Pancreas (tissue), 10 donors: Measurements from ENCODE around the gene OARD1. TPM values are rescaled to one million over a fixed set of nuclear protein-coding genes. Genes with fewer than 3 reads are reported as not detected.

Experiments used
- ATAC-seq, 4 donors: fragments of 200-7000 bp; cut with Tn5 transposase; one replicate each; pipeline versions ENCODE4 v1.8.0 to v1.9.1; 2020; ENCODE audit warnings: mild to moderate bottlenecking in 4 of 4, moderate library complexity in 4 of 4
- DNase-seq, 6 donors: peaks; one replicate each; pipeline ENCODE4 v3.0.0-alpha.2; 2020
- FAIRE-seq: peaks from 2 replicates; lab custom pipeline; 2012; peaks lifted over from hg19 to GRCh38; lab: Jason Lieb, UNC
- H3K27ac ChIP-seq, 4 donors: fragments of 200-600 bp; sonication (generic); 1 replicate in 3 of 4; 2 replicates in 1 of 4; pipeline versions ENCODE4 v1.5.0 to v1.8.0; 2020
- H3K27me3 ChIP-seq, 4 donors: fragments of 200-600 bp; one replicate each; pipeline ENCODE4 v1.8.0; 2021
- H3K36me3 ChIP-seq, 3 donors: fragments of 200-600 bp; sonication (generic) in 1 of 3; one replicate each; pipeline versions ENCODE4 v1.5.0 to v1.8.0; 2020 to 2021
- H3K4me1 ChIP-seq, 3 donors: fragments of 200-600 bp; one replicate each; pipeline ENCODE4 v1.8.0; 2021
- H3K4me3 ChIP-seq, 4 donors: fragments of 200-600 bp; sonication (generic) in 2 of 4; one replicate each; pipeline versions ENCODE4 v1.5.0 to v1.8.0; 2020 to 2021
- H3K9me3 ChIP-seq, 4 donors: fragments of 200-600 bp; one replicate each; pipeline ENCODE4 v1.8.0; 2021
- WGBS, 2 donors: extraction: QIAGEN DNeasy Blood & Tissue Kit; methylation state at CpG; one replicate each; pipeline ENCODE4 v1.1.7; 2013; 5-methylcytosine and 5-hydroxymethylcytosine counted together
- intact Hi-C, 3 donors: fragments of 100-400 bp; cut with DNase I; formaldehyde crosslinking; loops; one replicate each; pipeline versions ENCODE4 v1.11.1 to v1.14.2; 2022
- polyA plus RNA-seq, 2 donors: library from polyadenylated mRNA; stranded (reverse); fragments of 200-250 nt; gene quantifications; one replicate each; pipeline ENCODE4 v1.2.3, GENCODE V29; 2013
- total RNA-seq, 6 donors: library from RNA; stranded (reverse); fragmentation: NEBNext Ultra II Directional in 4 of 6; extraction: Animal tissue kit (Norgen Biotek cat#: 25700) in 4 of 6; gene quantifications; one replicate each; pipeline versions ENCODE4 v1.2.1 to v1.2.4, GENCODE V29; 2021 to 2023
- TF ChIP-seq, protein P1 (sequence below), 4 donors: fragments of 200-600 bp; sonication (generic) in 3 of 4; IDR thresholded peaks; one replicate each; pipeline versions ENCODE4 v1.5.0 to v1.8.0; 2021; ENCODE audit warnings: antibody characterized with exemption in 4 of 4
- donor health status: healthy with polysubstance abuse.
- donor health status: DM: no; HTN: no; CAD: no; lungs with moderate emphysema.
- donor health status: DM: no; HTN: no; CAD: no.
- donor health status: control.
- donor health status: control.
- donor health status: Bipolar disorder and iron deficiency.
- donor health status: DM: yes; HTN: yes; CAD: no.
- donor health status: DM: no; HTN: no; CAD: no.
- donor health status: DM: no; HTN: no; CAD: no.
- donor health status: DM: yes; HTN: yes; CAD: no.

The OARD1 gene
- total and polyA plus RNA-seq, 8 donors: 16.0 to 30.9 (median 21.3) TPM

GRCh38 chr6:41058783-41059181 is 13.4 kb downstream of the OARD1 start:
- H3K4me3 ChIP-seq: no peak overlapping the region
- FAIRE-seq: no peak
- DNase-seq: no peak
- peaks cover 33 to 46% (median 45%) of the 10 kb centered on the region in 3 donors for H3K4me1 ChIP-seq
- ATAC-seq: no peak
- 55 to 61% methylated on average over 2 of the region's 2 CpGs for WGBS, 2 donors
- no peaks in the 10 kb centered on the region for H3K36me3 ChIP-seq
- H3K27ac ChIP-seq: peak overlapping the region in 2 of 4 donors; percentile 39 to 64
- TF ChIP-seq, protein P1, sequence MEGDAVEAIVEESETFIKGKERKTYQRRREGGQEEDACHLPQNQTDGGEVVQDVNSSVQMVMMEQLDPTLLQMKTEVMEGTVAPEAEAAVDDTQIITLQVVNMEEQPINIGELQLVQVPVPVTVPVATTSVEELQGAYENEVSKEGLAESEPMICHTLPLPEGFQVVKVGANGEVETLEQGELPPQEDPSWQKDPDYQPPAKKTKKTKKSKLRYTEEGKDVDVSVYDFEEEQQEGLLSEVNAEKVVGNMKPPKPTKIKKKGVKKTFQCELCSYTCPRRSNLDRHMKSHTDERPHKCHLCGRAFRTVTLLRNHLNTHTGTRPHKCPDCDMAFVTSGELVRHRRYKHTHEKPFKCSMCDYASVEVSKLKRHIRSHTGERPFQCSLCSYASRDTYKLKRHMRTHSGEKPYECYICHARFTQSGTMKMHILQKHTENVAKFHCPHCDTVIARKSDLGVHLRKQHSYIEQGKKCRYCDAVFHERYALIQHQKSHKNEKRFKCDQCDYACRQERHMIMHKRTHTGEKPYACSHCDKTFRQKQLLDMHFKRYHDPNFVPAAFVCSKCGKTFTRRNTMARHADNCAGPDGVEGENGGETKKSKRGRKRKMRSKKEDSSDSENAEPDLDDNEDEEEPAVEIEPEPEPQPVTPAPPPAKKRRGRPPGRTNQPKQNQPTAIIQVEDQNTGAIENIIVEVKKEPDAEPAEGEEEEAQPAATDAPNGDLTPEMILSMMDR (IDR thresholded peaks at IDR 0.05): no peak
- H3K9me3 ChIP-seq: no peaks in the 10 kb centered on the region
- H3K27me3 ChIP-seq: no peaks in the 10 kb centered on the region
- intact Hi-C loops: no loop called here

DNA sequence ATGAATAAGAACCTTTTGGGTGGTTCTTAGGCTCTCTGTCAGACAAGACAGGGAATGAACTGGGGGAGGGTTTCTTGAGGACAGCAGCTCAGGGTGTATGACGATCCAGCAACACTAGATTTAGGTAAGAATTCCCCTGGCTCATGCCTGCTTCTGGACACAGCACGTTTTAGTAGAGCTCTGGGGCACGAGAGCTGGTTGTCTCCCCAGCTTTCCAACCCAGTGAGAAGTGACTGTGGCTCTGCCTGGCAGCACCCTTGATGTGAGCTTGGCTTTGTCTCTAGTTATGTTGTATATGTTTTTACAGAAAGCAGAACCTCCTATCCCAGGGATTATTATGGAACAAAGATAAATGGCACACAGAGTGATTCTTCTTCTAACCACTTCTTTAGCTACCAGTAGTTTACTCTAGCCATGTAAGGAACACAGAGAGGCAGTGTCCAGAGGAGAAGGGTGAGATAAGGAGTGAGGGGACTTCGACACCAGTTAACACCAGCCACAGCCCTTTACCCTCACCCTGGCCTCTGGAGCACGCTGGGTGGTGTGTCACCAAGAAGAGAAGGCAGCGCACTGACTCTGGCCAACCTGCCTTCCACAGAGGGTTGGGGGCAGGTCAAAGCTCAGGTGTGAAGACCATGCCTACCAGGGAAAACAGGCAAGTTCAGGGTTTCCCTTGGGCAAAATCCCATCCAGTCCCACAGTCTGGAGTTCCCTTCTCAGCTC is 15.2 kb downstream of the OARD1 start:
- no peak for FAIRE-seq
- ATAC-seq: no peak
- Histone ChIP-seq H3K9me3 (no peaks in the 10 kb centered on the region), H3K4me1 (peaks cover 32 to 46% (median 45%) of the 10 kb centered on the region in 3 donors), H3K27ac (peak overlapping the region in 3 of 4 donors; percentile 16 to 68 (median 56)), H3K4me3 (no peak overlapping the region), H3K27me3 (no peaks in the 10 kb centered on the region), H3K36me3 (no peaks in the 10 kb centered on the region)
- intact Hi-C loops: no loop called here
- TF ChIP-seq, protein P1 (IDR thresholded peaks at IDR 0.05): no peak
- no peak for DNase-seq
- 73 to 78% methylated on average over 6 of the region's 6 CpGs for WGBS, 2 donors

- peak in 2 of 4 donors; percentile 37 to 66 for ATAC-seq
- Histone ChIP-seq H3K36me3 (no peaks in the 10 kb centered on the region), H3K4me3 (no peak overlapping the region), H3K27me3 (no peaks in the 10 kb centered on the region), H3K27ac (peak overlapping the region in 1 of 4 donors; percentile 28), H3K9me3 (no peaks in the 10 kb centered on the region), H3K4me1 (peaks cover 18 to 41% (median 34%) of the 10 kb centered on the region in 3 donors)
- no peak for DNase-seq
- intact Hi-C loops: no loop called here
- WGBS, 2 donors: 41 to 45% methylated on average over 3 of the region's 3 CpGs
- TF ChIP-seq, protein P1 (IDR thresholded peaks at IDR 0.05): no peak
- no peak for FAIRE-seq
These were observed 17.0 kb downstream of the OARD1 start for GRCh38 chr6:41055149-41055548.

DNA sequence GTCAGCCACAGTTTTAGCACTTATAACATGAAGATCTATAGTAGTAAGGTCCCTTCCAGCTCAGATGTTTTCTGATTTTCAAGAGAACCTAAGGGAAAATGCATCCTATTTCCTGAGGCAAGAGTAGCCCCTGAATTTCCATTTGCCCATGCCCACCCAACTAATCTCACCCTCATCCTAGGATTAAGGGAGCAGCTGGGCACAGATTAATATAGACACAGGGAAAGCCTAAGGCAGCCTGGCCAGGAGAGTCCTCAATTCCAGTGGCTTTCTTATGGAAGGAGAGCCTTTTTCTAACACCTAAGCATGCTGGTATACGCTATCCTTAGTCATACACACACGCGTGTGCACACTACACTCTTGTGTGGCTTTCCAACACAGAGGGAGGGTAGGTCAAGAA is 17.6 kb downstream of the OARD1 start:
- no peaks in the 10 kb centered on the region for H3K9me3 ChIP-seq
- no peaks in the 10 kb centered on the region for H3K27me3 ChIP-seq
- no peak overlapping the region for H3K4me3 ChIP-seq
- 84 to 92% methylated on average over 3 of the region's 3 CpGs for WGBS, 2 donors
- intact Hi-C loops: no loop called here
- peak overlapping the region in 2 of 4 donors; percentile 28 to 77 for H3K27ac ChIP-seq
- ATAC-seq: no peak
- no peaks in the 10 kb centered on the region for H3K36me3 ChIP-seq
- TF ChIP-seq, protein P1 (IDR thresholded peaks at IDR 0.05): no peak
- DNase-seq: no peak
- FAIRE-seq: no peak
- H3K4me1 ChIP-seq: peaks cover 18 to 41% (median 34%) of the 10 kb centered on the region in 3 donors

GRCh38 chr6:41053041-41053440 is 19.1 kb downstream of the OARD1 start, which contains the start of gene APOBEC2:
TSS of gene APOBEC2 (plus strand) at chr6:41053202. CDS start at chr6:41053348, 146 bp downstream.
- Histone ChIP-seq H3K4me3 (peak within 1 kb of the TSS in 2 of 4 donors; percentile 2 to 17), H3K36me3 (no peaks in the 10 kb centered on the region), H3K27ac (peak within 1 kb of the TSS in 3 of 4 donors; percentile 58 to 82 (median 77)), H3K27me3 (no peaks in the 10 kb centered on the region), H3K9me3 (no peaks in the 10 kb centered on the region), H3K4me1 (peaks cover 18 to 41% (median 32%) of the 10 kb centered on the region in 3 donors)
- intact Hi-C loops: no loop called here
- FAIRE-seq (no peak), DNase-seq (peak in 5 of 6 donors; percentile 66 to 86 (median 74)), ATAC-seq (peak; percentile 71 to 85 (median 77))
- TF ChIP-seq, protein P1 (IDR thresholded peaks at IDR 0.05): no peak
- WGBS, 2 donors: 6 to 16% methylated on average over 5 of the region's 5 CpGs
